HEK293 (cell line): Measurements from ENCODE around the gene PDK2.
A peak's percentile ranks its signal among the peaks of the same experiment; 100 is the strongest.

Experiments
- GLI2 ChIP-seq: fragments of 450-650 bp; formaldehyde crosslinking; IDR thresholded peaks from 2 replicates; pipeline ENCODE4; 2017; ENCODE audit warnings: missing biosample characterization, missing genetic modification characterization, low read depth, borderline replicate concordance
- KLF1 ChIP-seq: fragments of 450-650 bp; formaldehyde crosslinking; IDR thresholded peaks from 2 replicates; pipeline ENCODE4 v1.5.1; 2016; ENCODE audit warnings: missing biosample characterization, missing genetic modification characterization
- KLF10 ChIP-seq: fragments of 450-650 bp; IDR thresholded peaks from 2 replicates; pipeline ENCODE4 v1.5.1; 2018; ENCODE audit warnings: missing biosample characterization, mild to moderate bottlenecking, missing genetic modification characterization
- PRDM1 ChIP-seq: fragments of 450-650 bp; formaldehyde crosslinking; IDR thresholded peaks from 2 replicates; pipeline ENCODE4; 2016; ENCODE audit warnings: missing biosample characterization, missing genetic modification characterization
- YY2 ChIP-seq: fragments of 450-650 bp; formaldehyde crosslinking; IDR thresholded peaks from 2 replicates; pipeline ENCODE4 v1.5.1; 2016; ENCODE audit warnings: missing biosample characterization, missing genetic modification characterization
- ZBTB17 ChIP-seq: fragments of 450-650 bp; formaldehyde crosslinking; IDR thresholded peaks from 2 replicates; pipeline ENCODE4 v1.5.1; 2016; ENCODE audit warnings: missing biosample characterization, missing genetic modification characterization
- ZNF121 ChIP-seq: fragments of 450-650 bp; formaldehyde crosslinking; IDR thresholded peaks from 2 replicates; pipeline ENCODE4 v1.5.1; 2016; ENCODE audit warnings: missing biosample characterization, missing genetic modification characterization
- ZNF335 ChIP-seq: fragments of 450-650 bp; formaldehyde crosslinking; conservative IDR thresholded peaks from 2 replicates; pipeline ENCODE4 v1.5.1; 2016; ENCODE audit warnings: missing biosample characterization, missing genetic modification characterization
- ZNF366 ChIP-seq: fragments of 450-650 bp; formaldehyde crosslinking; conservative IDR thresholded peaks from 2 replicates; pipeline ENCODE4 v1.5.1; 2016; ENCODE audit warnings: missing biosample characterization, missing genetic modification characterization
- ZNF433 ChIP-seq: fragments of 450-650 bp; formaldehyde crosslinking; IDR thresholded peaks from 2 replicates; pipeline ENCODE4 v1.5.1; 2016; ENCODE audit warnings: missing biosample characterization, missing genetic modification characterization, low read depth
- ZNF514 ChIP-seq: fragments of 450-650 bp; formaldehyde crosslinking; IDR thresholded peaks from 2 replicates; pipeline ENCODE4 v1.5.1; 2016; ENCODE audit warnings: missing biosample characterization, missing genetic modification characterization
- ZNF623 ChIP-seq: fragments of 450-650 bp; formaldehyde crosslinking; IDR thresholded peaks from 2 replicates; pipeline ENCODE4 v1.5.1; 2016; ENCODE audit warnings: missing biosample characterization, missing genetic modification characterization
- ZXDB ChIP-seq: fragments of 450-650 bp; formaldehyde crosslinking; IDR thresholded peaks from 2 replicates; pipeline ENCODE4 v1.5.1; 2016; ENCODE audit warnings: missing biosample characterization, missing genetic modification characterization
- TF ChIP-seq, protein P1 (sequence below): fragments of 450-650 bp; formaldehyde crosslinking; optimal IDR thresholded peaks from 2 replicates; pipeline ENCODE3; 2016; ENCODE audit warnings: missing biosample characterization, mild to moderate bottlenecking, missing genetic modification characterization
- TF ChIP-seq, protein P2 (sequence below): fragments of 450-650 bp; IDR thresholded peaks from 2 replicates; pipeline ENCODE4 v1.5.1; 2018; ENCODE audit warnings: missing biosample characterization, mild to moderate bottlenecking, missing genetic modification characterization
- TF ChIP-seq, protein P3 (sequence below): fragments of 450-650 bp; formaldehyde crosslinking; IDR thresholded peaks from 2 replicates; pipeline ENCODE4 v1.5.1; 2016; ENCODE audit warnings: missing biosample characterization, missing genetic modification characterization
- TF ChIP-seq, protein P4 (sequence below): fragments of 450-650 bp; formaldehyde crosslinking; conservative IDR thresholded peaks from 2 replicates; pipeline ENCODE4 v1.5.1; 2016; ENCODE audit warnings: low read depth, missing biosample characterization, missing genetic modification characterization
- TF ChIP-seq, protein P5 (sequence below): fragments of 450-650 bp; formaldehyde crosslinking; IDR thresholded peaks from 2 replicates; pipeline ENCODE4 v1.5.1; 2017; ENCODE audit warnings: missing biosample characterization, missing genetic modification characterization

Gene PDK2

DNA sequence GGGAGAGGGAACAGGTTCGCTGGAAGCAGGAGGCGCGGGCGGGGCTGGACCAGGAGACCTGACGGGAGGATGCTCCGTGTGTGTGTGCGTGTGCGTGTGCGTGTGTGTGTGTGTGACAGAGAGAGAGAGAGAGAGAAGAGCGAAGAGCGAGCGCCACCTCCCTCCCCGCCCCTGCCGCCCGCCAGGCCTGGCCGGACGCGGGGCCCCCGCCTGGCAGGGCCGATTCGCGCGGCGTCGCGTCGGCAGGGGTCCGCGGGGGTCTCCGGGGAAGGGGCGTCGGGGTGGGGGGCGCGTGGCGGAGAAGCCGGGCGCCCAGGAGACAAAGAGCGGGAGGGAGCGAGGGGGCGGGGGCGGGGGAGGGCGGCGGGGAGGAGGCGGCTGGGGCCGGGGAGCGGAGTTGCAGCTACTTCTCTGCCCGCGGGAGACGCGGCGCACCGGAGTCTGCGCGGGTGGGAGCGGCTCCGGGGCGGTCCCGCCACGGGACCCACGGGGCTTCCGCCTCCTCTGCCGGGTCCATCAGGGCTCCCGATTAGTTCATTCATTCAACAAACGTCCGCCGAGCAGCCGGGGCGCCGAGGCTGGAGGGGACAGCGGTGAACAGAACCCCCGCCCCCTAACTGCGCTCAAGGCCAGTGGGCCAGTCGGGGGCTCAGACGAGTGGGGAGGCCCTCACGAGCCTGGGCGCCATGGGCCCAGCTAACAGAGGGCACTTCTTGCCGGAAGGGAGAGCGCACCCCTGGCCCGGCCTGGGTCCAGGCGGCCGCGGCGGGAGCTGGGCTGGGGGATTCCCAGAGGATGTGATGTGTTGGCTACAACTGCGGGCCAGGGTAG, 34.8 kb downstream of the PDK2 start, which contains the start of gene SAMD14 (continued):
- no peak for TF ChIP-seq ZNF514 (tag by site-specific recombination)
- TF ChIP-seq, protein P1, sequence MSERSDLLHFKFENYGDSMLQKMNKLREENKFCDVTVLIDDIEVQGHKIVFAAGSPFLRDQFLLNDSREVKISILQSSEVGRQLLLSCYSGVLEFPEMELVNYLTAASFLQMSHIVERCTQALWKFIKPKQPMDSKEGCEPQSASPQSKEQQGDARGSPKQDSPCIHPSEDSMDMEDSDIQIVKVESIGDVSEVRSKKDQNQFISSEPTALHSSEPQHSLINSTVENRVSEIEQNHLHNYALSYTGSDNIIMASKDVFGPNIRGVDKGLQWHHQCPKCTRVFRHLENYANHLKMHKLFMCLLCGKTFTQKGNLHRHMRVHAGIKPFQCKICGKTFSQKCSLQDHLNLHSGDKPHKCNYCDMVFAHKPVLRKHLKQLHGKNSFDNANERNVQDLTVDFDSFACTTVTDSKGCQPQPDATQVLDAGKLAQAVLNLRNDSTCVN (tag by site-specific recombination), result peak; percentile 66
- peak; percentile 15; the same call in 1 of the 2 replicates for TF ChIP-seq ZXDB (tag by site-specific recombination)
- no peak for TF ChIP-seq ZNF433 (tag by site-specific recombination)
- TF ChIP-seq YY2 (tag by site-specific recombination), result no peak
- TF ChIP-seq ZNF335 (tag by site-specific recombination), result peak; percentile 37
- TF ChIP-seq, protein P2, sequence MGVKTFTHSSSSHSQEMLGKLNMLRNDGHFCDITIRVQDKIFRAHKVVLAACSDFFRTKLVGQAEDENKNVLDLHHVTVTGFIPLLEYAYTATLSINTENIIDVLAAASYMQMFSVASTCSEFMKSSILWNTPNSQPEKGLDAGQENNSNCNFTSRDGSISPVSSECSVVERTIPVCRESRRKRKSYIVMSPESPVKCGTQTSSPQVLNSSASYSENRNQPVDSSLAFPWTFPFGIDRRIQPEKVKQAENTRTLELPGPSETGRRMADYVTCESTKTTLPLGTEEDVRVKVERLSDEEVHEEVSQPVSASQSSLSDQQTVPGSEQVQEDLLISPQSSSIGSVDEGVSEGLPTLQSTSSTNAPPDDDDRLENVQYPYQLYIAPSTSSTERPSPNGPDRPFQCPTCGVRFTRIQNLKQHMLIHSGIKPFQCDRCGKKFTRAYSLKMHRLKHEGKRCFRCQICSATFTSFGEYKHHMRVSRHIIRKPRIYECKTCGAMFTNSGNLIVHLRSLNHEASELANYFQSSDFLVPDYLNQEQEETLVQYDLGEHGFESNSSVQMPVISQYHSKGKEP (tag by site-specific recombination), result no peak
- TF ChIP-seq KLF1 (tag by site-specific recombination), result 0 out of 2 replicates have a peak, but pooled peaks have one; percentile 35
- TF ChIP-seq, protein P3, sequence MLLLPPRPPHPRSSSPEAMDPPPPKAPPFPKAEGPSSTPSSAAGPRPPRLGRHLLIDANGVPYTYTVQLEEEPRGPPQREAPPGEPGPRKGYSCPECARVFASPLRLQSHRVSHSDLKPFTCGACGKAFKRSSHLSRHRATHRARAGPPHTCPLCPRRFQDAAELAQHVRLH (tag by site-specific recombination), result no peak
- no peak for TF ChIP-seq ZNF121
- TF ChIP-seq, protein P4, sequence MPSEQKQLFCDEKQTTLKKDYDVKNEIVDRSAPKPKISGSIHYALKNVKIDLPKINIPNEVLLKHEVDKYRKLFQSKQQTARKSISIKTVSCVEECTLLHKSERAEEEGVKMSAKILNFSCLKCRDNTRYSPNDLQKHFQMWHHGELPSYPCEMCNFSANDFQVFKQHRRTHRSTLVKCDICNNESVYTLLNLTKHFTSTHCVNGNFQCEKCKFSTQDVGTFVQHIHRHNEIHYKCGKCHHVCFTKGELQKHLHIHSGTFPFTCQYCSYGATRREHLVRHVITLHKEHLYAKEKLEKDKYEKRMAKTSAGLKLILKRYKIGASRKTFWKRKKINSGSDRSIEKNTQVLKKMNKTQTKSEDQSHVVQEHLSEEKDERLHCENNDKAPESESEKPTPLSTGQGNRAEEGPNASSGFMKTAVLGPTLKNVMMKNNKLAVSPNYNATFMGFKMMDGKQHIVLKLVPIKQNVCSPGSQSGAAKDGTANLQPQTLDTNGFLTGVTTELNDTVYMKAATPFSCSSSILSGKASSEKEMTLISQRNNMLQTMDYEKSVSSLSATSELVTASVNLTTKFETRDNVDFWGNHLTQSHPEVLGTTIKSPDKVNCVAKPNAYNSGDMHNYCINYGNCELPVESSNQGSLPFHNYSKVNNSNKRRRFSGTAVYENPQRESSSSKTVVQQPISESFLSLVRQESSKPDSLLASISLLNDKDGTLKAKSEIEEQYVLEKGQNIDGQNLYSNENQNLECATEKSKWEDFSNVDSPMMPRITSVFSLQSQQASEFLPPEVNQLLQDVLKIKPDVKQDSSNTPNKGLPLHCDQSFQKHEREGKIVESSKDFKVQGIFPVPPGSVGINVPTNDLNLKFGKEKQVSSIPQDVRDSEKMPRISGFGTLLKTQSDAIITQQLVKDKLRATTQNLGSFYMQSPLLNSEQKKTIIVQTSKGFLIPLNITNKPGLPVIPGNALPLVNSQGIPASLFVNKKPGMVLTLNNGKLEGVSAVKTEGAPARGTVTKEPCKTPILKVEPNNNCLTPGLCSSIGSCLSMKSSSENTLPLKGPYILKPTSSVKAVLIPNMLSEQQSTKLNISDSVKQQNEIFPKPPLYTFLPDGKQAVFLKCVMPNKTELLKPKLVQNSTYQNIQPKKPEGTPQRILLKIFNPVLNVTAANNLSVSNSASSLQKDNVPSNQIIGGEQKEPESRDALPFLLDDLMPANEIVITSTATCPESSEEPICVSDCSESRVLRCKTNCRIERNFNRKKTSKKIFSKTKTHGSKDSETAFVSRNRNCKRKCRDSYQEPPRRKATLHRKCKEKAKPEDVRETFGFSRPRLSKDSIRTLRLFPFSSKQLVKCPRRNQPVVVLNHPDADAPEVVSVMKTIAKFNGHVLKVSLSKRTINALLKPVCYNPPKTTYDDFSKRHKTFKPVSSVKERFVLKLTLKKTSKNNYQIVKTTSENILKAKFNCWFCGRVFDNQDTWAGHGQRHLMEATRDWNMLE (tag by site-specific recombination), result no peak
- TF ChIP-seq ZBTB17 (tag by site-specific recombination), result 0 out of 2 replicates have a peak, but pooled peaks have one; percentile 18
- TF ChIP-seq, protein P5, sequence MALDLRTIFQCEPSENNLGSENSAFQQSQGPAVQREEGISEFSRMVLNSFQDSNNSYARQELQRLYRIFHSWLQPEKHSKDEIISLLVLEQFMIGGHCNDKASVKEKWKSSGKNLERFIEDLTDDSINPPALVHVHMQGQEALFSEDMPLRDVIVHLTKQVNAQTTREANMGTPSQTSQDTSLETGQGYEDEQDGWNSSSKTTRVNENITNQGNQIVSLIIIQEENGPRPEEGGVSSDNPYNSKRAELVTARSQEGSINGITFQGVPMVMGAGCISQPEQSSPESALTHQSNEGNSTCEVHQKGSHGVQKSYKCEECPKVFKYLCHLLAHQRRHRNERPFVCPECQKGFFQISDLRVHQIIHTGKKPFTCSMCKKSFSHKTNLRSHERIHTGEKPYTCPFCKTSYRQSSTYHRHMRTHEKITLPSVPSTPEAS (tag by site-specific recombination), result peak; percentile 90
- no peak for TF ChIP-seq KLF10 (tag by site-specific recombination)
- TF ChIP-seq PRDM1, result no peak
- TF ChIP-seq ZNF623 (tag by site-specific recombination), result no peak
- TF ChIP-seq GLI2 (tag by site-specific recombination), result no peak
- no peak; the same call in 1 of the 2 replicates for TF ChIP-seq ZNF366 (tag by site-specific recombination)
